HEK293 (cell line): ENCODE results near the gene LRP1.

Source experiments
- BCL11A ChIP-seq: fragments of 450-650 bp; formaldehyde crosslinking; IDR thresholded peaks from 2 replicates; pipeline ENCODE4 v1.5.1; 2016; ENCODE audit warnings: low read depth, missing biosample characterization, missing genetic modification characterization
- GLI2 ChIP-seq: fragments of 450-650 bp; formaldehyde crosslinking; IDR thresholded peaks from 2 replicates; pipeline ENCODE4; 2017; ENCODE audit warnings: missing biosample characterization, missing genetic modification characterization, low read depth, borderline replicate concordance
- HOXD13 ChIP-seq: sonication (generic); formaldehyde crosslinking; IDR thresholded peaks from 2 replicates; pipeline ENCODE4 v1.8.0; 2022; ENCODE audit warnings: missing genetic modification reagents, borderline replicate concordance
- OSR2 ChIP-seq: fragments of 450-650 bp; formaldehyde crosslinking; IDR thresholded peaks from 2 replicates; pipeline ENCODE4 v1.5.1; 2016; ENCODE audit warnings: missing biosample characterization, missing genetic modification characterization
- PRDM1 ChIP-seq: fragments of 450-650 bp; formaldehyde crosslinking; IDR thresholded peaks from 2 replicates; pipeline ENCODE4; 2016; ENCODE audit warnings: missing biosample characterization, missing genetic modification characterization
- SALL2 ChIP-seq: fragments of 450-650 bp; formaldehyde crosslinking; IDR thresholded peaks from 2 replicates; pipeline ENCODE4 v1.5.0; 2017; ENCODE audit warnings: missing biosample characterization, mild to moderate bottlenecking, missing genetic modification characterization, borderline replicate concordance
- SP3 ChIP-seq: fragments of 450-650 bp; formaldehyde crosslinking; IDR thresholded peaks from 2 replicates; pipeline ENCODE4 v1.5.1; 2016; ENCODE audit warnings: missing biosample characterization, missing genetic modification characterization
- ZNF112 ChIP-seq: fragments of 450-650 bp; formaldehyde crosslinking; IDR thresholded peaks from 2 replicates; pipeline ENCODE4 v1.5.0; 2017; ENCODE audit warnings: missing biosample characterization, missing genetic modification characterization
- ZNF184 ChIP-seq: fragments of 450-650 bp; IDR thresholded peaks from 2 replicates; pipeline ENCODE4 v1.5.1; 2018; ENCODE audit warnings: missing biosample characterization, mild to moderate bottlenecking, missing genetic modification characterization
- ZNF202 ChIP-seq: fragments of 450-650 bp; formaldehyde crosslinking; IDR thresholded peaks from 2 replicates; pipeline ENCODE4 v1.5.1; 2016; ENCODE audit warnings: missing biosample characterization, missing genetic modification characterization, borderline replicate concordance
- ZNF23 ChIP-seq: fragments of 450-650 bp; formaldehyde crosslinking; IDR thresholded peaks from 2 replicates; pipeline ENCODE4 v1.5.1; 2016; ENCODE audit warnings: missing biosample characterization, missing genetic modification characterization, borderline replicate concordance
- ZNF239 ChIP-seq: fragments of 450-650 bp; formaldehyde crosslinking; IDR thresholded peaks from 2 replicates; pipeline ENCODE4 v1.5.1; 2016; ENCODE audit warnings: missing biosample characterization, missing genetic modification characterization
- ZNF24 ChIP-seq: fragments of 450-650 bp; formaldehyde crosslinking; IDR thresholded peaks from 2 replicates; pipeline ENCODE4 v1.5.1; 2016; ENCODE audit warnings: missing biosample characterization, missing genetic modification characterization
- ZNF274 ChIP-seq, 2 experiments: fragments of 200-500 bp in 1 of 2; fragments of 450-650 bp in 1 of 2; sonication (Bioruptor generic) in 1 of 2; formaldehyde crosslinking in 1 of 2; IDR thresholded peaks; 2 replicates each; pipeline versions ENCODE4 v1.5.1 to v1.6.1; 2014 to 2016; ENCODE audit warnings: borderline replicate concordance in 1 of 2, inconsistent platforms in 1 of 2, low read length in 1 of 2, missing biosample characterization in 1 of 2, missing genetic modification characterization in 1 of 2
- ZNF292 ChIP-seq: fragments of 450-650 bp; formaldehyde crosslinking; IDR thresholded peaks from 2 replicates; pipeline ENCODE4 v1.5.1; 2016; ENCODE audit warnings: low read depth, missing biosample characterization, missing genetic modification characterization, borderline replicate concordance
- ZNF354C ChIP-seq: fragments of 450-650 bp; formaldehyde crosslinking; IDR thresholded peaks from 2 replicates; pipeline ENCODE4 v1.5.1; 2016; ENCODE audit warnings: missing biosample characterization, missing genetic modification characterization, low read depth, borderline replicate concordance
- ZNF391 ChIP-seq: fragments of 450-650 bp; formaldehyde crosslinking; IDR thresholded peaks from 2 replicates; pipeline ENCODE4 v1.5.1; 2016; ENCODE audit warnings: low read depth, missing biosample characterization, missing genetic modification characterization, borderline replicate concordance
- ZNF501 ChIP-seq: fragments of 450-650 bp; formaldehyde crosslinking; IDR thresholded peaks from 2 replicates; pipeline ENCODE4 v1.5.1; 2016; ENCODE audit warnings: missing biosample characterization, missing genetic modification characterization
- ZNF529 ChIP-seq: fragments of 450-650 bp; formaldehyde crosslinking; IDR thresholded peaks from 2 replicates; pipeline ENCODE4 v1.5.1; 2017; ENCODE audit warnings: missing genetic modification characterization, missing biosample characterization; ENCODE audit not compliant: insufficient replicate concordance
- ZNF549 ChIP-seq: fragments of 450-650 bp; IDR thresholded peaks from 2 replicates; pipeline ENCODE4 v1.5.1; 2018; ENCODE audit warnings: missing biosample characterization, missing genetic modification characterization, mild to moderate bottlenecking, inconsistent platforms, moderate library complexity
- ZNF561 ChIP-seq: fragments of 450-650 bp; IDR thresholded peaks from 2 replicates; pipeline ENCODE4 v1.5.1; 2018; ENCODE audit warnings: missing biosample characterization, missing genetic modification characterization, borderline replicate concordance
- ZNF610 ChIP-seq: fragments of 450-650 bp; formaldehyde crosslinking; IDR thresholded peaks from 2 replicates; pipeline ENCODE4 v1.5.1; 2016; ENCODE audit warnings: missing biosample characterization, missing genetic modification characterization, borderline replicate concordance
- ZNF621 ChIP-seq: fragments of 450-650 bp; formaldehyde crosslinking; IDR thresholded peaks from 2 replicates; pipeline ENCODE4 v1.5.1; 2017; ENCODE audit warnings: missing biosample characterization, missing genetic modification characterization
- ZNF623 ChIP-seq: fragments of 450-650 bp; formaldehyde crosslinking; IDR thresholded peaks from 2 replicates; pipeline ENCODE4 v1.5.1; 2016; ENCODE audit warnings: missing biosample characterization, missing genetic modification characterization
- ZNF624 ChIP-seq: fragments of 450-650 bp; formaldehyde crosslinking; IDR thresholded peaks from 2 replicates; pipeline ENCODE4 v1.5.1; 2017; ENCODE audit warnings: missing biosample characterization, missing genetic modification characterization
- ZNF670 ChIP-seq: fragments of 450-650 bp; formaldehyde crosslinking; IDR thresholded peaks from 2 replicates; pipeline ENCODE4 v1.5.1; 2016; ENCODE audit warnings: missing biosample characterization, missing genetic modification characterization, low read depth
- ZNF701 ChIP-seq: fragments of 450-650 bp; formaldehyde crosslinking; IDR thresholded peaks from 2 replicates; pipeline ENCODE4 v1.5.1; 2016; ENCODE audit warnings: missing biosample characterization, missing genetic modification characterization
- ZNF785 ChIP-seq: fragments of 450-650 bp; formaldehyde crosslinking; IDR thresholded peaks from 2 replicates; pipeline ENCODE4 v1.5.1; 2016; ENCODE audit warnings: missing biosample characterization, missing genetic modification characterization
- ZNF791 ChIP-seq: fragments of 450-650 bp; formaldehyde crosslinking; IDR thresholded peaks from 2 replicates; pipeline ENCODE4 v1.5.1; 2016; ENCODE audit warnings: missing biosample characterization, missing genetic modification characterization
- TF ChIP-seq, protein P1 (sequence below): fragments of 450-650 bp; formaldehyde crosslinking; optimal IDR thresholded peaks from 2 replicates; pipeline ENCODE3; 2016; ENCODE audit warnings: missing biosample characterization, mild to moderate bottlenecking, missing genetic modification characterization
- TF ChIP-seq, protein P2 (sequence below): fragments of 450-650 bp; formaldehyde crosslinking; IDR thresholded peaks from 2 replicates; pipeline ENCODE4 v1.5.1; 2016; ENCODE audit warnings: missing biosample characterization, missing genetic modification characterization
- TF ChIP-seq, protein P3 (sequence below): fragments of 450-650 bp; formaldehyde crosslinking; IDR thresholded peaks from 2 replicates; pipeline ENCODE4 v1.5.1; 2016; ENCODE audit warnings: missing biosample characterization, missing genetic modification characterization
- TF ChIP-seq, protein P4 (sequence below): fragments of 450-650 bp; formaldehyde crosslinking; IDR thresholded peaks from 2 replicates; pipeline ENCODE4 v1.5.1; 2016; ENCODE audit warnings: missing biosample characterization, missing genetic modification characterization

Gene LRP1

DNA sequence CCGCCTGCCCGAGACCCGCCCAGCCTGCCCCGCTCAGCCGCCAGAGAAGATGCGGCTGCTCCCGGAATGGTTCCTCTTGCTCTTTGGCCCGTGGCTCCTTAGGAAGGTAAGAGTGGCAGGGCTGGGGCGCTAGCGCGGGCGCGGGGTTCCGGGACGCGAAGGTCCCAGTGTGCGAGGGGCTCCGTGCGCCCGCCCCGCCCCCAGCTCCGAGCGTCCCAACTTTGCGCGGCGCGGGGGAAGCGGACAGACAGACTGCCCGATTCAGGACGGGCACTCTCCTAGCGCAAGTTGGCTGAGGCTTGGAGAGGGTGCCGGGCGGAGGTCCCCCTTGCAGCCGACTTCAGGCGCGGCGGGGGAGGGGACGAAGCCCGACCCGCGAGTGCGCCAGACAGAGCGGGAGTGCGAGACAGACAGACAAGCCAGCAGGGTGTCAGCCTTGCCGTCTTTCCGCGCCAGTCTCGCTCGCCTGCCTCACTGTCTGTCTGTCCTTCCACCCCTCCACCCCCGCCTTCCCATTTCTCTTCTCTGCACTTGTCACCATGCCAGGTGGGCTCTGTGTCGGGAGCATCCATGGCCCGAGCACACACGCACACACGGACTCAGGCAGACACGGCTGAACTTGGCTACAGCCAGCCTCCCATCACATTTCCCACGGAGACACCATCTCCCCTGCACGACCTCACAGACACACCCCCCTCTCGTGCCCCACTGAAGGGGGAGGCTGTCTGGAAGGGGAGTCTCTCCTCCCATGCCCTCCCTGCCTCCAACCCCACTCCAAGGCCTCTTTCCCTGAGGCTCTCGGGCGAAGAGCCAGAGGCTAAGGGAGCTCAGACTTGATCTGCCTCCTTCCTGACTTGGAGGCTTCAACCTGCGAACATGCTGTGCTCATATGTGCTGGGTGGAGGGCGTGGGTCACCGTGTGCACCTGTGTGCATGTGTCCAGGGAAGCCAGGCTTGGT is 88.9 kb downstream of the LRP1 start (continued):
- TF ChIP-seq ZNF561 (tag by site-specific recombination) (no peak), ZNF670 (no peak), ZNF184 (tag by site-specific recombination) (no peak), ZNF239 (no peak), ZNF549 (tag by site-specific recombination) (no peak), ZNF274 (IDR thresholded peaks at IDR 0.05; ENCODE audit: low read length) (no peak), ZNF274 (tag by site-specific recombination; IDR thresholded peaks at IDR 0.05; ENCODE audit: borderline replicate concordance) (no peak), ZNF621 (no peak), ZNF23 (tag by site-specific recombination) (no peak), BCL11A (tag by site-specific recombination) (no peak), ZNF623 (no peak), ZNF112 (tag by site-specific recombination) (no peak), ZNF624 (tag by site-specific recombination) (no peak), ZNF785 (tag by site-specific recombination) (no peak), ZNF24 (tag by site-specific recombination) (0 out of 2 replicates have a peak, but pooled peaks have one; percentile 32), ZNF292 (no peak), ZNF610 (tag by site-specific recombination) (peak; percentile 67; the same call in 1 of the 2 replicates), ZNF791 (tag by site-specific recombination) (no peak), HOXD13 (CRISPR knock-in tag) (no peak), ZNF202 (tag by site-specific recombination) (no peak), OSR2 (tag by site-specific recombination) (no peak), ZNF529 (no peak), ZNF501 (tag by site-specific recombination) (peak; percentile 64), ZNF391 (tag by site-specific recombination) (peak; percentile 62; the same call in 1 of the 2 replicates), SP3 (tag by site-specific recombination) (peak; percentile 25), ZNF354C (tag by site-specific recombination) (no peak), PRDM1 (tag by site-specific recombination) (no peak), SALL2 (no peak), ZNF701 (tag by site-specific recombination) (no peak), GLI2 (tag by site-specific recombination) (no peak)
- TF ChIP-seq, protein P1, sequence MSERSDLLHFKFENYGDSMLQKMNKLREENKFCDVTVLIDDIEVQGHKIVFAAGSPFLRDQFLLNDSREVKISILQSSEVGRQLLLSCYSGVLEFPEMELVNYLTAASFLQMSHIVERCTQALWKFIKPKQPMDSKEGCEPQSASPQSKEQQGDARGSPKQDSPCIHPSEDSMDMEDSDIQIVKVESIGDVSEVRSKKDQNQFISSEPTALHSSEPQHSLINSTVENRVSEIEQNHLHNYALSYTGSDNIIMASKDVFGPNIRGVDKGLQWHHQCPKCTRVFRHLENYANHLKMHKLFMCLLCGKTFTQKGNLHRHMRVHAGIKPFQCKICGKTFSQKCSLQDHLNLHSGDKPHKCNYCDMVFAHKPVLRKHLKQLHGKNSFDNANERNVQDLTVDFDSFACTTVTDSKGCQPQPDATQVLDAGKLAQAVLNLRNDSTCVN (tag by site-specific recombination): peak; percentile 87
- TF ChIP-seq, protein P2, sequence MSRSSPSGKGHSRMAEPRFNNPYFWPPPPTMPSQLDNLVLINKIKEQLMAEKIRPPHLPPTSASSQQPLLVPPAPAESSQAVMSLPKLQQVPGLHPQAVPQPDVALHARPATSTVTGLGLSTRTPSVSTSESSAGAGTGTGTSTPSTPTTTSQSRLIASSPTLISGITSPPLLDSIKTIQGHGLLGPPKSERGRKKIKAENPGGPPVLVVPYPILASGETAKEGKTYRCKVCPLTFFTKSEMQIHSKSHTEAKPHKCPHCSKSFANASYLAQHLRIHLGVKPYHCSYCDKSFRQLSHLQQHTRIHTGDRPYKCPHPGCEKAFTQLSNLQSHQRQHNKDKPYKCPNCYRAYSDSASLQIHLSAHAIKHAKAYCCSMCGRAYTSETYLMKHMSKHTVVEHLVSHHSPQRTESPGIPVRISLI (tag by site-specific recombination): no peak
- TF ChIP-seq, protein P3, sequence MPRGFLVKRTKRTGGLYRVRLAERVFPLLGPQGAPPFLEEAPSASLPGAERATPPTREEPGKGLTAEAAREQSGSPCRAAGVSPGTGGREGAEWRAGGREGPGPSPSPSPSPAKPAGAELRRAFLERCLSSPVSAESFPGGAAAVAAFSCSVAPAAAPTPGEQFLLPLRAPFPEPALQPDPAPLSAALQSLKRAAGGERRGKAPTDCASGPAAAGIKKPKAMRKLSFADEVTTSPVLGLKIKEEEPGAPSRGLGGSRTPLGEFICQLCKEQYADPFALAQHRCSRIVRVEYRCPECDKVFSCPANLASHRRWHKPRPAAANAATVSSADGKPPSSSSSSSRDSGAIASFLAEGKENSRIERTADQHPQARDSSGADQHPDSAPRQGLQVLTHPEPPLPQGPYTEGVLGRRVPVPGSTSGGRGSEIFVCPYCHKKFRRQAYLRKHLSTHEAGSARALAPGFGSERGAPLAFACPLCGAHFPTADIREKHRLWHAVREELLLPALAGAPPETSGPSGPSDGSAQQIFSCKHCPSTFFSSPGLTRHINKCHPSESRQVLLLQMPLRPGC (tag by site-specific recombination): peak; percentile 23; the same call in 1 of the 2 replicates
- TF ChIP-seq, protein P4, sequence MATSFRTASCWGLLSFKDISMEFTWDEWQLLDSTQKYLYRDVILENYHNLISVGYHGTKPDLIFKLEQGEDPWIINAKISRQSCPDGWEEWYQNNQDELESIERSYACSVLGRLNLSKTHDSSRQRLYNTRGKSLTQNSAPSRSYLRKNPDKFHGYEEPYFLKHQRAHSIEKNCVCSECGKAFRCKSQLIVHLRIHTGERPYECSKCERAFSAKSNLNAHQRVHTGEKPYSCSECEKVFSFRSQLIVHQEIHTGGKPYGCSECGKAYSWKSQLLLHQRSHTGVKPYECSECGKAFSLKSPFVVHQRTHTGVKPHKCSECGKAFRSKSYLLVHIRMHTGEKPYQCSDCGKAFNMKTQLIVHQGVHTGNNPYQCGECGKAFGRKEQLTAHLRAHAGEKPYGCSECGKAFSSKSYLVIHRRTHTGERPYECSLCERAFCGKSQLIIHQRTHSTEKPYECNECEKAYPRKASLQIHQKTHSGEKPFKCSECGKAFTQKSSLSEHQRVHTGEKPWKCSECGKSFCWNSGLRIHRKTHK: no peak
